ENCODE results near the gene COL23A1. TPM values are rescaled to one million over a fixed set of nuclear protein-coding genes. Genes with fewer than 3 reads are reported as not detected.

The COL23A1 gene
- total RNA-seq, 1 experiment from 2014 or later, result 15.0 TPM

- no peak for TF ChIP-seq CTCF (IDR thresholded peaks at IDR 0.05)
- no peak for TF ChIP-seq FOXP1 (CRISPR knock-in tag; IDR thresholded peaks at IDR 0.05; ENCODE audit: borderline replicate concordance)
- no peak for TF ChIP-seq TP53 (CRISPR knock-in tag; IDR thresholded peaks at IDR 0.05)
- no peak for TF ChIP-seq ZNF263 (CRISPR knock-in tag; IDR thresholded peaks at IDR 0.05; ENCODE audit: low read depth)
- TF ChIP-seq ATF6 (CRISPR knock-in tag; IDR thresholded peaks at IDR 0.05), result no peak
- no peak for TF ChIP-seq ELF4 (CRISPR knock-in tag; IDR thresholded peaks at IDR 0.05; ENCODE audit: low read depth)
- TF ChIP-seq AR (CRISPR knock-in tag; IDR thresholded peaks at IDR 0.05), result no peak
- TF ChIP-seq ATF2 (CRISPR knock-in tag; IDR thresholded peaks at IDR 0.05; ENCODE audit: borderline replicate concordance, low read depth), result no peak
- TF ChIP-seq USF2 (CRISPR knock-in tag; IDR thresholded peaks at IDR 0.05), result no peak
- no peak for TF ChIP-seq ERG (CRISPR knock-in tag; IDR thresholded peaks at IDR 0.05)
- no peak for TF ChIP-seq AFF4 (CRISPR knock-in tag; IDR thresholded peaks at IDR 0.05; ENCODE audit: borderline replicate concordance)
- TF ChIP-seq ZNF425 (CRISPR knock-in tag; conservative IDR thresholded peaks at IDR 0.05), result no peak
- TF ChIP-seq NFE2L1 (CRISPR knock-in tag; IDR thresholded peaks at IDR 0.05), result no peak
- 0 out of 2 replicates have a peak, but pooled peaks have one; percentile 6 for TF ChIP-seq PRDM15 (CRISPR knock-in tag; IDR thresholded peaks at IDR 0.05)
- TF ChIP-seq GTF2I (CRISPR knock-in tag; conservative IDR thresholded peaks at IDR 0.05), result no peak
Observed at GRCh38 chr5:178232124-178232919, 357.9 kb downstream of the COL23A1 start, which contains the start of gene PHYKPL (continued).
